Measurements from ENCODE around the gene ACE.

Gene ACE

GRCh38 chr17:63491413-63491812 lies 14.6 kb downstream of the ACE start:
- DNase-seq (ENCODE audit: low read depth in 2 of 2): no peak

GRCh38 chr17:63491977-63492618 lies 15.2 kb downstream of the ACE start:
- no peak for DNase-seq (ENCODE audit: low read depth in 2 of 2)

GRCh38 chr17:63492940-63493339 lies 16.1 kb downstream of the ACE start:
- DNase-seq (ENCODE audit: low read depth in 2 of 2): no peak

GRCh38 chr17:63493411-63493810 lies 16.6 kb downstream of the ACE start:
- no peak for DNase-seq (ENCODE audit: low read depth in 2 of 2)

- no peak for DNase-seq (ENCODE audit: low read depth in 2 of 2)
These were observed 17.6 kb downstream of the ACE start for GRCh38 chr17:63494300-63494928.

- no peak for DNase-seq (ENCODE audit: low read depth in 2 of 2)
These were observed 18.6 kb downstream of the ACE start for GRCh38 chr17:63495491-63495890.

GRCh38 chr17:63496177-63496576 lies 19.3 kb downstream of the ACE start:
- DNase-seq (ENCODE audit: low read depth in 2 of 2): no peak

GRCh38 chr17:63496663-63497400 lies 20.0 kb downstream of the ACE start:
- DNase-seq (ENCODE audit: low read depth in 2 of 2): no peak

- no peak for DNase-seq (ENCODE audit: low read depth in 2 of 2)
These were observed 21.0 kb downstream of the ACE start for GRCh38 chr17:63497708-63498483.

- DNase-seq (ENCODE audit: low read depth in 2 of 2): no peak
These were observed 21.9 kb downstream of the ACE start for GRCh38 chr17:63498626-63499195.

- DNase-seq (ENCODE audit: low read depth in 2 of 2): no peak
These were observed 23.9 kb downstream of the ACE start for GRCh38 chr17:63500543-63501390.

GRCh38 chr17:63503341-63503705 lies 26.5 kb downstream of the ACE start:
- DNase-seq (ENCODE audit: low read depth in 2 of 2): no peak

GRCh38 chr17:63504261-63504660 lies 27.4 kb downstream of the ACE start:
- DNase-seq (ENCODE audit: low read depth in 2 of 2): no peak

- no peak for DNase-seq (ENCODE audit: low read depth in 2 of 2)
These were observed 28.5 kb downstream of the ACE start for GRCh38 chr17:63505341-63505740.

- DNase-seq (ENCODE audit: low read depth in 2 of 2): no peak
These were observed 29.8 kb downstream of the ACE start for GRCh38 chr17:63506627-63507026.

- DNase-seq (ENCODE audit: low read depth in 2 of 2): no peak
These were observed 34.5 kb downstream of the ACE start for GRCh38 chr17:63511331-63511730.

GRCh38 chr17:63512388-63512787 lies 35.5 kb downstream of the ACE start:
- DNase-seq (ENCODE audit: low read depth in 2 of 2): no peak

GRCh38 chr17:63512896-63513644 lies 36.2 kb downstream of the ACE start:
- no peak for DNase-seq (ENCODE audit: low read depth in 2 of 2)

GRCh38 chr17:63514477-63514876 lies 37.6 kb downstream of the ACE start:
- DNase-seq (ENCODE audit: low read depth in 2 of 2): no peak

- DNase-seq (ENCODE audit: low read depth in 2 of 2): no peak
These were observed 38.1 kb downstream of the ACE start for GRCh38 chr17:63514974-63515373.

Measured in stimulated activated CD4-positive, alpha-beta T cell treated with anti-CD3 and anti-CD28 coated beads, Interleukin-1b, Interleukin-23, amount 100 ng/mL, for 1 hour (primary cell).